GM19043 (cell line): ENCODE results near the gene KLHL29.

Experiments used
- ATAC-seq: cut with Tn5 transposase; IDR thresholded peaks from one replicate; pipeline ENCODE4 v1.9.1; 2021; ENCODE audit warnings: low read depth; ENCODE audit not compliant: unreplicated experiment

The KLHL29 gene

DNA sequence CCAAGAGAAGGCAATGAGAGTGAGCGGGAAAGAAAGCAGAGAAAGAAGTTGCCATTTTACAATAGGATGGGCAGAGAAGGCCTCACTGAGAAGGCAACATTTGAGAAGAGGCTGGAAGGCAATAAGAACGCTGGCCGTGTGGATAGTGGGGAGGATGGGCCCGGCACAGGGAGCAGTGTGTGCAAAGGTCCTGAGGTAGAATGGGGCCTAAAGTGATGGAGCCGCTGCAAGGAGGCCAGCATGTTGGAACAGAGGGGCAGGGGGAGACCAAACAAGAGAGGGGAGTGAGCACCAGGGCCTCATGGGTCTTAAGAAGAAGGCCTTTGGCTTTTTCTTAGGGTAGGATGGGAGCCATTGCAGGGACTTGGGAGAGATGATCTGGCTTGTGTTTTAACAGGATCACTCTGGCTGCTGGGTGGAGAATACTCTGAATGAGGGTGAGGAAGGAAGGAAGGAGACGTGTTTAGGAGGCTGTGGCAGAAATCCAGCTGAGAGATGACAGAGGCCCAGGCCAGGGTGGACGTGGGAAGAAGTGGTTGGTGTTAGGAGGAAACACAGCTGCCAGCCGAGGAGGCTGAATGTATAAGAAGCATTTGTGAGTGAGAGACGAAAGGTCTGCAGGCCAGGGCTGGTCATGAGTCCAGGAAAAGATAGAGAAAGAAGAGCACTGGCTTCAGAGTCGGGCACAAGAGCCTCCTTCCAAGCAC lies 159.8 kb downstream of the KLHL29 start:
- no peak for ATAC-seq

DNA sequence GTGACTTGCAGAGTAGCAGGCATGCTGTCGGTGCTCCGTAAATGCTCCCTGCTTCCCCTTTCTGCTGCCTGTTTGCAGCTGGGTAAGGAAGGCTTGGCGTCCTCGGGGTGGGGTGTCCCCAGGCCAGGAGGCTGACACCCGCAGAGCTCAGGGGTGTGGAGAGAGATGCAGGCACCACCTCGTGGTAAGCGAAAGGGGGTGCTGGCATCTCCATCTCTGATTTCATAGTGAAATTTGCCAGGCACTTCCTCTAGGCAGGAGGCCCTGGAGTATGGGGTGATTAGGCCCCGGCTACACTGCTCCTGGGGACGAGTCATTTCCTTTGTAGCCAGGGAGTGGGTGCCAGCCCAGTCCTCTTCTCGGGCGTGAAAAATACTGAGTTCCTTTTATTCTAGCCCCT lies 160.4 kb downstream of the KLHL29 start:
- no peak for ATAC-seq

DNA sequence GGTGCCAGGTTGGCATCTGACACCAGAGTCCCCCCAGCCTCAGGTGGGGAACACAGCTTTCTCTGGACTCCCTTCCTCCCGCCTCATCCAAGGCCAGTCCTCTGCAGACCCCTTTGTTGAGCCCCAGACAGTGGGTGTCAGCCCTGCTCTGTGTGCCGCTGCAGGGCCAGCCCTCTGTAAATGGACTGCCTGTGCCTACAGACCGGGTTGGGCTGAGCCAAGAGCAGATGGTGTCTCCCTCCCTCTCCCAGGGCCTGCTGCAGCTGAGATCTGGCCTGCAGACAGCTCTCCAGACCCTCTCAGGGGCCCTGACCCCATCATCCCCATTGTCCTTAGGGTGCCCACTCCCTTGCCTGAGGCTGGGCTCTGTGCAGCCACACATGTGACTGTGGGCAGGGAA lies 160.8 kb downstream of the KLHL29 start:
- no peak for ATAC-seq

DNA sequence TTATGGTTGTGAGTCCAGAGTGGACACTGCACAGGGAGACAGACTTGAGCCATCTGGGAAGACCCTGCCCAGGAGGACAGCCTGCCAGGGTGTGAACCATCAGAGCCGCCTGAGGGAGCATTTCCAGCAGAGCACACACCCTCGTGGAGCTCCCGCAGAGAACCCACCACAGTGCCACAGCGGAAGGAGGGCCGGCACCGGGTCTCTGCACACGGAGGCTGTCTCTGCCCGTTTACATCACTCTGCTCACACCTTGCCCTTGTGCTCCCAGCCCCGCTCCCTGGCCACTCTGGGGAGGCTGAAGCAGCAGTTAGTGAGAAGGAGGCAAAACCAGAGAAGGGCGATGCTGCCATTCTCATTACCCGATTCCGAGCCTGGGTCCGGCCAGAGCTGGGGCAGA lies 161.9 kb downstream of the KLHL29 start:
- no peak for ATAC-seq

DNA sequence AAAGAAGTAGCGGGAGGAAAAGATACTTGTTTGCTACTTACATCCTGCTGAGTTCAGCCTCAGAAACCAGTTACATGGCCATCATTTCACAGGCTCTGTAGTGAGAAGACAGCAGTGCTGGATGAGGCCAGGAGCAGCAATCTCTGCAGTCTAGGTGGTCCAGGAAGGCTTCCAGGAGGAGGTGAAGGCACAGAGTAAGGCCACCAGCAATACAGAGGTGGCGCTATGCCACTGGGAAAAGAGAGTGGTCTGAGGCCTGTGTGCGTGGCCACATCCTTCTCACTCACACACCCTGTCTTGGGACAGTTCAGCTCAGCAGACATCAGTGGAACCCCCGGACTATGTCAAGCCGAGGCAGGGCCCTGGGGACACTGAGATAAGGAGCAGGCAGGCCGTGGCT lies 162.7 kb downstream of the KLHL29 start:
- ATAC-seq, result no peak

DNA sequence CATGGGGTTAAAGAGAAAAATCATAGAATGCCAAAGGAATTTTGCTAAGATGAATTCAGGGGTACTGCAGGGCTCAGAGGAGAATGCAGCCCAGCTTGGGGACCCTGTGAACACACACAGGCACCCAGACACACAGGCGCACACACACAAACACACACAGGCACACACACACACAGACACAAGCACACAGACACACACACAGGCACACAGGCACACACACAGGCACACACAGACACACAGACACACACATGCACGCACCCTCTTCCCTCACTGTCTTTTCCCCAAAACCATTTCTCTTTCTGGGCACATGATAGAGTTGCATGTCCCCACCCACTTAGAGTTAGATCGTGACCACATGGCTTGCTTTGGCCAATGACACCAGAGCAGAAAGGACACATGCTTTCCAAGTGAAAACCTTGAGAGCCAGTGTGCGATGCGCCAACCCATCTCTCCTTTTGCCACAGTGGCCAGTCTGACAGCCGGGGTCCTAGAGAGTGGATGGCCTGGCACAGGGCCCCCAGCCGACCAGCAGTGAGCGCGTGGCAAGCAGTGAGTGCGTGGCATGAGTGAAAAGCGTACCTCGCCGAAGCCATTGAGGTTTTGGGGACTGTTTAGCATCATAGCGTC lies 163.3 kb downstream of the KLHL29 start:
- no peak for ATAC-seq

DNA sequence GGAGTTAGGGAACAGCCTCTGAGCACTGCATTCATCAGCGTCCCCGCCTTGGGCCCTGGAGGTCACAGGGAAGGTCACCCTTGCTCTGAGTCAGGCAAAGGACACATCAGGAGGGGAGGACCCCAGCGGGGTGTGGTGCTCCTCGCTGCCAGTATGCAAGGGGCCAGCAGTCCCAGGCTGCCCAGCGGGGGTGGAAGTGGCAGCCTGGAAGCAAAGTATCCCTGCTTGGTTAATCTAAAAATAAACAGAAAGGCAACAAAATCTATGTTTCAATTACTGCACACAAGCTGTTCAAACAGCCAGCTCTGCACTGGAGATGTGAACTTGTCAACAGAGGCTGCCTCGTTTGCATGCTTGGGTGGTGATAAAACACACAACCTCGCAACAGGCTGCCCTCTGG lies 164.1 kb downstream of the KLHL29 start:
- ATAC-seq, result no peak

DNA sequence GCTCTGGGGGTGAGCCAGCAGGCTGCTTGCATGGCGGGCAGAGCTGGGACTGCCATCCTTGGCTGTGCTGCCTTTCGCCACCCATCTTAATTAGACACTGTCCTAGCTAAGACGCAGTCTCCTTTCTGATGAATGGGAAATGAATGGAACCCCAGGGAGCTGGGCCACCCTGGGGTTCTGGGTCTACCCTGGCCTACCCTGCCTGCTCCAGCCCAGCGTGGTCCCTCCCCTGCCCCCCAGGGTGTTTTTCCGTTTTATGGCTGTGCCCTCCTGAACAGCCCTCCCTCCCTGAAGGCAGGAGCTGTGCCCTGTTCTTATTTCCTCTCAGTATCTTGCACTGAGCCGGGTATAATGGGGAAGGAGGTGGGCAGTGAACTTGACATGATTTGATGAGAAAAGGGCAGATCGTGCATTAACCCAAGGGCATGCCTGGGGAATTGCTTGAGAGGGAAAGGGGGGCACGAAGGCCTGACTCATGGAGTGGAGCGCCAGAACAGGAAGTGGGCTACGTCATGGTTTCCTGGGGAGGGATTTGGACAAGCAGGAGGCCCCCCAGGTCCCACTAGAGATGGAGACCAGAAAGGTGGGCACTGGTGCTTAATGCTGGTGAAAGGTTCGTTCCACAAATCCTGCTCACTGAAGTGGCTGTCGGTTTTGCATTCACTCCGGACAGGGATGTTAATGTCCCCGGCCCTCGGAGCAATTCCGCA lies 165.0 kb downstream of the KLHL29 start:
- ATAC-seq, result no peak

DNA sequence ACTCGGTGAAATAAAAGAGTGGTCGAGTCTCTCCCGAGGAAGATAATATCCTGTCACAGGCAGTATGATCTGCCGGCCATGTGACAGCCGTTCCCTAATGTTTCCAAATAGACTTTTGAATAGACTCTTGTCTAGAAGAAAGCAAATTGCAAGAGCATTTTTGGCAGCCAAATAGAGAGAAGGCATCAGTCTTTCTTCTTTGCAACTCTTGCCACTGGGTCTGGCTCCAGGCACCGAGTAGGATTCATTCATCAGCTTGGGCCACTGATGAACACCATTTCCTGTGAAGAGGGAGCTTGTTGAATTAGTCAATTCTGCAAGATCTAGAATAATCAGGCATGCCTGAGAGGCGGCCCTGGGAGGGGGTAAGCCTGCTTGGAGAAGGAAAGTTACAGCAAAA lies 165.6 kb downstream of the KLHL29 start:
- no peak for ATAC-seq

DNA sequence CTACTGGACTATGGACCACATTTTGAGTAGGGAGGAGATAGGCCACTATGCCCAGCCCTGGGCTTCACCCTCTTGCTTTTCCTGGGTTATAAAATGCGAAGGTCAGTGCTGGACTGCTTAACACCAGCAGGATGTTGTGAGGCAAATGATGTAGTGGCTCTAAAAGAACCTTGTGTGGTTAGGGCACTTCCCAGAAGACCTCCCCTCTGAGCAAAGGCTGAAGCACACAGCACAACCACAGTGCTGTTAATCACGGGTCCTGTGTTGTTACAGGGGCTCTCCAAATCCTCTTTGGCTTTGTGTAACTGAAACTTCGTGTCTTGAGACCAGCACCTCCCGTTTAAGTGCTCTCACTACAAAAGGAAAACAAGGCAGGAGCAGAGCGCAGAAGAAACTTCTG lies 166.9 kb downstream of the KLHL29 start:
- ATAC-seq, result no peak

DNA sequence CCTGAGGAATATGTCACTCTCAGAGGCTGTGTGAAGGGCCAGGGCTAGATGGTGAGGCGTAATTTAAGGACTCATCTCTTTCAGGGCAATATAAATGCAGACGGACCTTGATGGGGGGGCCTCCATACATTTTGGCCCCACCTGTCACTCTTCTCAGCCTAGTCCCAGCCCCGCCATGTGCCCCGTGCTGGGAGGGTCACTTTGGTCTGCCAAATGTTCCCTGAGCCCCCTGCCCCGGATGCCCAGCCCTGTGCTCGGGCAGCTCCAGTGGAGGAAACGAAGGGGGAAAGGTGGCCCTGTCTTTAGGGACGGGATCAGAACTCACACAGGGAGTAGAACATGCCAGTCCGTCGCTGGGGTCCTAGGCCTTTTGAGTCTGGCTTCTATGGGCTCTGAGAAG lies 168.6 kb downstream of the KLHL29 start:
- no peak for ATAC-seq

DNA sequence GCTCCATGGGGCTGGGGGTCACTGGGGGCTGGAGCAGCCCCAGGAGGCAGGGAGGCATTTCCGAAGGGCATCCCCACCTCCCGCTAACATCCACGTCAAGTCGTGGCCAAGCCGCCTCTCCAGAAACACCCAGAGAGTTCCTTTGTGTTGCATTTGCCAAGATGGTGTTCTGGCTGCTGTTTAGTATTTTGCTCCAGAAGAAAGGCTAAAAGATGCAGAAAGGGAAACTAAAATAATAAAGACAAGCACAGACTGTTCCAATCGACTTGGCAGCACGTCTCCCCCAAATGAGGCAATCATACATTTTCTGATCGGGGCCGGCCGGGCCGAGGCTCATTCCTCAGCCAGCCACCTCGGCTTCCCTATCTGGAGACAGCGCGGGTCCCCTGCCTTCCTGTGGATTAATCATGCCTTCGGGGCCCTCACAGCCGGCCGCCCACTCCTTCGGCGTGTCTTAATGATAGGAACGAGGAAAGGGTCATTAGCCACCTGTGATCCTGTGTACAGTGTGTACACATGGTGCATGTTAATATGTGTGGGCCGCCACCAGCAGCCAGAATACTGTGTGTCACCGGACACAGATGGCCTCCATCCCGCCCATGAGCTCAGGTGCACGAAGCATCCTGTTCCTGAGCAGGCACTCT lies 169.2 kb downstream of the KLHL29 start:
- no peak for ATAC-seq

DNA sequence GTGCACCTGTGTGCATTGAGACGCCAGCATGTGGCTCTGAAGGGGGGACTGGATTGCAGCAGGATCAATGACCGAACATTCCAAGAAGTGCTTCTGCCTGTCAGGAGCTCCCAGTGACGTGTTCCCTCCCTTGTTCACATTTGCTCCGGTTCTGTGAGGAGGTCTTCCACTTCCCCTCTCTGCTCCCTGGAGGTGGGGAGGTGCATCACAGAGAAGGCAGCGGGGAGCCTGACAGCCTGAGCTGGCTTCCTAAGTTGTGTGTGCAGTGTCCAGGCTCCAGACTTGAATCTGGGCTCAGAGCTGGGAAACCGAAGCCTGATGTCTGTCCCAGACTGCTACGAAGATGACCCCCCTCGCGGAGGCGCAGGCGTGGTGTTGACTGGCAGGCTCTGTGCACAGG lies 171.0 kb downstream of the KLHL29 start:
- ATAC-seq, result no peak

DNA sequence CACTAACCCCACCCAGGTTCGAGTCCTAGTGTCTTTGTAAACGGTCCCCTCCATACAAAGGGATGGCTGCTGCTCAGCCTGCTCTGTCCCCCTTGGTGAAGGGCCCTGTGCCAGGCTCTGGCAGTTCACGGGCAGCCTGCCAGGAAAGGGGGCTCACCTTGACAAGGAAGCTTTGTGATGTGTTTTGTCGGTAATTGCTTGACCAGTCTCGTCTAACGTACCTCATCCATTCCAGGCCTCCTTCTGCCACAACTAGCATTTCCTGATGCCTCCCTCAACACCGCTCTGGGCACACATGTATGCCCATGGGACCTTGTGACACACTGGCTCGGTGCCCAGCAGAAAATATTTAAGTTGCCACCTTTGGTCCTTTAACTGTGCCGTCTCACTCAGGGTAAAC lies 171.9 kb downstream of the KLHL29 start:
- no peak for ATAC-seq

DNA sequence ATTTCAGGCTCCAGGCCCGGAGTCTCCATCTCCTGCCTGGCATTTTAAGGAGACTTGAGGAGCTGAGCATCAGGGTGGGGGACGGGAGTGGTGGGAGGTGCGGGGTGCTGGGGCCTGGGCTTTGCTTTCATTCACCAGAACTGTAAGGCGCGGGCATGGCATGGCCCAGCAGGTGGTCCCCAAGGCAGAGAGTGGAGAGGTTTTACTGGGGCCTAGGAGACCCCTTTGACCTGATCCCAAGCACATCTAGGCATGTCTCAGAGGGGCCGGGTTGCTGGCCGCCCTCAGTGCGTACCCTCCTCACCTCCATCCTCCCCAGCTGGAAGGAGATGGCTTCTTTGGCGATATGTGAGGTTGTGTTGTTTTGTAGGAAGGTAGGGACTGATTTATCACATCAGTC lies 172.5 kb downstream of the KLHL29 start:
- ATAC-seq, result no peak

DNA sequence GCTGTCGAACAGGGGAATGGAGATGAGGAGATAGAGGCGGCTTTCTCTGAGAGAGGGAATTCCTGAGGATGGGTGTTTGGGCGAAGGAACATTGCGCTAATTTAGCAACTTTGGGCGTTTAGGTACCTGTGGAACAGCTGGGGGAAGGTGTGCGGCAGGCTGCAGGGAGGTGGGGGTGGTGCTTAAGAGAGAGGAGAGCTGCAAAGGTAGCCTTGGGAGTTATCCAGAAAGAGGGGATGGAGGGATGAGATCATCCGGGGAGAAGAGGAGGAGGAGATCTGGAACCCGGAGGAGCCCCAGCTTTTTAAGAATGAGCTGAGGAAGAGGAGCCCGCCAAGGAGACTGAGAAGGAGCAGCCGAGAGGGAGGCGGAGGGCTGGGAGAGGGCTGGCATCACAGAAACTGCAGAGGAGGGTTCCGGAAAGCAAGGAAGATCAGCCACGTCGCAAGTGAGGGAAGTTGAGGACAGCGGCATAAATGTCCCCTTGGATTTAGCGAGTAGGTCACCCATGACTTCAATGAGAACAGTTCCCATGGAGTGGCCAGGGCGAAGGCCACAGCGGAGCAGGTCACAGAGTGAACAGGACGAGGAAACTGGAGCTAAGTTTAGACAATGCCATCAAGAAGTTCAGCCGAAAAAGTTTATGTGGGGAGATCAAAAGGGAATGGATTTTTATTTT lies 174.7 kb downstream of the KLHL29 start:
- ATAC-seq, result no peak

DNA sequence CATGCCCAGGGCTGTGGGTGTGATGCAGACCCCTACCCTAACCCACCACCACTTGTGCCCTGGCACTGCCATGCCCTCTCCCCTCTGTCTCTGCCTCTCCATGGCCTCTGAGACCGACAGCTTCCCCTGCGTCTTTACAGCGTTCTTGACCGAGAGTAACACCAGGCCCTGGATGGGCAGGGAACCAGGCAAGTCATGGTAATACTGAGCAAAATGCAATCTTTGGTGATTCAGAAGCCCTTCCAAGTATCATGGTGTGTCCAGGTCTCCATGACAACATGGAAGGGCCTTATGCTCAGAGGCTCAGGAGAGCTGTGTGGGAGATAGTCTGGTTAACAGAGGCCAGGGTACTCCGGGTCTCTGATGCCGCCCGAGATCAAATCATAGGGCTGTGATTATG lies 176.1 kb downstream of the KLHL29 start:
- no peak for ATAC-seq

DNA sequence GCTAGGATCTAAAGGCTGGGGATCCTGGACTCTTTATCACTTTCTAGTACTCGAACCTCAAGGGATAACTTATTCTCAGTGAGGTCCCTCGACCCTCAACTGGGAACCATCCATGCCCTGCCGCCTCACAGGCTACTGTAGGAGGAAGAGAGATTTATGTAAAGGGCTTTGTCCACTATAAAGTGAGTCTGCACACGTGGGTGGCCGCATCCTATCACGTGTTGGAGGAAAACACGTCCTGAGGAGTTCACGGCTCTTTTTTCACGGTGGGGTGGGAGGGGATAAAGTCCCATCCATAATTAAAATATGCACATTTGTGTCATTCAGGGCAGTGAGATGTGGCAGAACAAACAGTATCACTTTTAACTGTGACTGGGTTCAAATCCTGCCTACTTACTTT lies 176.6 kb downstream of the KLHL29 start:
- ATAC-seq, result no peak

DNA sequence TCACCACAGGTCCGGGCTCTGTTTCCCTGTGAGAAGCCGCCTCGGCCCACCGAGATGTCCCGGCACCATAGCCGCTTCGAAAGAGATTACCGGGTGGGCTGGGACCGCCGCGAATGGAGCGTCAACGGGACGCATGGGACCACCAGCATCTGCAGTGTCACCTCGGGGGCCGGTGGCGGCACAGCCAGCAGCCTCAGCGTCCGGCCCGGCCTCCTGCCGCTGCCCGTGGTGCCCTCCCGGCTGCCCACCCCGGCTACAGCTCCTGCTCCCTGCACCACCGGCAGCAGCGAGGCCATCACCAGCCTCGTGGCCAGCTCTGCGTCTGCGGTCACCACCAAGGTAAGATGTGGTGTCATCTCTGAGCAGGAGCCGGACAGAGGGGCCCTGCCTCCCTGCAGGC lies 177.2 kb downstream of the KLHL29 start:
- no peak for ATAC-seq

DNA sequence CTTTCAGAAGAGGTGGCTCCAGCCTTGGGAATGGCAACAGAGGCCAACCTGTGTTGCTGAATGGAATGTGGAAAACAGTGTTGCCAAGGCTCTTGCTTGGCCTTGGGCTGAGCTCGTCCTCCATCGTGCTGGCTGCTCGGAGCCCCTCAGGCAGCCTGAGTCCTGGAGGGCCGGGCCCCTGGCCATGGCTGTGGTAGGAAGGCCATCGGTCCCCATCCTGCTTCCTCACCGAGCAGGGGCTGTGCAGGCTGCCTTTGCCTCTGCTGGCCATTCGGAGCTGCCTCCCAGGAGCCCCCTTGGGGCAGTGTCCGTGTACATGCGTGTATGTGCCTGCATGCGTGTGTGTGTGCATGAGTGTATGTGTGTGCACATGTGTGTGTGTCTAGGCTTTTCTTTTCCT lies 178.2 kb downstream of the KLHL29 start:
- no peak for ATAC-seq
